ENCODE data around the gene SHTN1.

SHTN1 gene

DNA sequence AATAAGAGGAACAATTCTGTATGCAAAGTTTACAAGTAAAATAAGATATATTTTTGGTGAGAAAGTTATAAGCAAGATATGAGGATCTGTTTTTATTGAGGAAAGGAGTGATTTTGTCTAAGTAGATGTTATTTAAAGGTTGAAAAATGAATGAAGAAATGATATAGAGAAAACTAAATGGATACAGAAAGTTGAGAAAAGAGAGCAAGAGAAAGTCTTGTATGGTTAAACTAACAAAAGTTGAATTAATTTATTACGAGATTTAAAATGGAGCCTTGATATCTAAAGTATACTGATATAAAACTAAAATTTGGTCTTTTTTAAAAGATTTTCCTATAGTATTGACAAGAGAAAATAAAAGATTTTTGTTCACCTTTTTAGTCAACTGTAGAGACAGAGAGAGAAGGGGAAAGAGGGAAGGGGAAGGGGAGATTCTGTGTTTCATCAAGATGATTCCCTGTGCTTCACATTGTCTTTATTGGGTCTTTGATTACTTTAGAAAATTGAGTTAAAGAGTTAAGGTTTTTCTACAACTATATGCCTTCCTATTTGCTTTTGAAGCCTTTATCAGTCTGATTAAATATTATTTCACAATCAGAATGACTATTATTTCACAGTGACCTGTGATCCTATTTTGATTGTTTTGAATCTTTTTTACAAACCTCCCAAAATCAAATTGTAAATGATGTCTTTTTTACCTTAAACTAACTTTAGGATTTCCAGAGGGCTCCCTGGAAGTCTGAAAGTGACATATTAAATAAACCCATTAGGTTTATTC, 10.7 kb downstream of the SHTN1 start:
- H3K27me3 Mint-ChIP-seq, result peaks cover 3% of the 10 kb centered on the region
- no peak overlapping the region for H3K4me3 Mint-ChIP-seq
- DNase-seq, result no peak
- no peaks in the 10 kb centered on the region for H3K36me3 Mint-ChIP-seq
- no peaks in the 10 kb centered on the region for H3K4me1 Mint-ChIP-seq
- H3K27ac Mint-ChIP-seq, result no peak overlapping the region
- H3K9me3 Mint-ChIP-seq, result no peaks in the 10 kb centered on the region
- CTCF ChIA-PET, result no interaction called here

DNA sequence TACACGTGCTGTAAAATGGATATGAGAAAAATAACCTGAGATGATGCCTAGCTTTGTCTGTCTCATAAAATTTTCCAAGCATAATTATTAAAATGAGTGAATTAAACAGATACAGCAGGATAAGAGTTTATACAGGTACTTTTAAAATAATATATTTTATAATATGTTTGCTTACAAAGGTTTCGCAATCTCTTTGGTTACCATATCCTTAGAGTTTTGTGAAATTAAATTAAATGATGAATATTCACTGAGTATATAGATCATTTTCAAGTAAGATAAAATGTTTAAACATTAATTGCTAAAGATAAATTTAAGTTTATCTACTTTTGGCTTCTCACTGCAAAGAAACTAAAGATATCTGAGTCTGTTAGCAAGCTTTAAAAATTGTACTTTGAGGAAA, 11.4 kb downstream of the SHTN1 start:
- Mint-ChIP-seq H3K4me1 (no peaks in the 10 kb centered on the region), H3K9me3 (no peaks in the 10 kb centered on the region), H3K27ac (no peak overlapping the region), H3K27me3 (peaks cover 3% of the 10 kb centered on the region), H3K4me3 (no peak overlapping the region), H3K36me3 (no peaks in the 10 kb centered on the region)
- no peak for DNase-seq
- CTCF ChIA-PET, result no interaction called here

GRCh38 chr10:116992183-116992582, 12.8 kb downstream of the SHTN1 start:
- no peaks in the 10 kb centered on the region for H3K36me3 Mint-ChIP-seq
- no peak for DNase-seq
- CTCF ChIA-PET, result no interaction called here
- H3K4me1 Mint-ChIP-seq, result no peaks in the 10 kb centered on the region
- no peak overlapping the region for H3K27ac Mint-ChIP-seq
- H3K4me3 Mint-ChIP-seq, result no peak overlapping the region
- H3K9me3 Mint-ChIP-seq, result no peaks in the 10 kb centered on the region
- H3K27me3 Mint-ChIP-seq, result peaks cover 3% of the 10 kb centered on the region

- Mint-ChIP-seq H3K4me1 (no peaks in the 10 kb centered on the region), H3K9me3 (no peaks in the 10 kb centered on the region), H3K27me3 (peaks cover 3% of the 10 kb centered on the region), H3K27ac (no peak overlapping the region), H3K4me3 (no peak overlapping the region), H3K36me3 (no peaks in the 10 kb centered on the region)
- DNase-seq, result no peak
- CTCF ChIA-PET, result no interaction called here
Measured at GRCh38 chr10:116990276-116990800, 14.6 kb downstream of the SHTN1 start.

DNA sequence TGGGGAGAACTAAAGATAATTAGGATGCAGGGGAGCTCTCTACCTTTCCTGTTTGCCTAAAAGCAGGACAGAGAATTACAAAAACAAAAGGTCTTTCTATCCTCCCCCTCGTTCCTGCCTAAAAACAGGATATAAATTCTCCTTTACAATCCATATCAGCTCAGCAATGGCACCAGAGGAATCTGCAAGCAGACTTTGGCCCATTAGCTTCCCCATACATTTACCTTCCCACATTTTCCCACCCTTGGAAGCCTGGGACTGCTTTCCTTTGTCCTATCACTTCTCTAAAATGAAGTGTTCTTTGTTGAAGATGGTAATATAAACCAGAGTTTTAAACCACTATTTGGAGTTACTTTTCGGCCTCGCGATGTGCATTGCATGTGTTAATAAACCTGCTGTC, 15.5 kb downstream of the SHTN1 start:
- Mint-ChIP-seq H3K27ac (no peak overlapping the region), H3K9me3 (no peaks in the 10 kb centered on the region), H3K27me3 (peaks cover 3% of the 10 kb centered on the region), H3K4me1 (no peaks in the 10 kb centered on the region), H3K4me3 (no peak overlapping the region), H3K36me3 (no peaks in the 10 kb centered on the region)
- CTCF ChIA-PET, result no interaction called here
- no peak for DNase-seq

- Mint-ChIP-seq H3K9me3 (no peaks in the 10 kb centered on the region), H3K4me3 (no peak overlapping the region), H3K4me1 (no peaks in the 10 kb centered on the region), H3K27me3 (peaks cover 3% of the 10 kb centered on the region), H3K36me3 (no peaks in the 10 kb centered on the region), H3K27ac (no peak overlapping the region)
- DNase-seq, result no peak
- CTCF ChIA-PET, result no interaction called here
Measured at GRCh38 chr10:116988311-116988710, 16.7 kb downstream of the SHTN1 start.

DNA sequence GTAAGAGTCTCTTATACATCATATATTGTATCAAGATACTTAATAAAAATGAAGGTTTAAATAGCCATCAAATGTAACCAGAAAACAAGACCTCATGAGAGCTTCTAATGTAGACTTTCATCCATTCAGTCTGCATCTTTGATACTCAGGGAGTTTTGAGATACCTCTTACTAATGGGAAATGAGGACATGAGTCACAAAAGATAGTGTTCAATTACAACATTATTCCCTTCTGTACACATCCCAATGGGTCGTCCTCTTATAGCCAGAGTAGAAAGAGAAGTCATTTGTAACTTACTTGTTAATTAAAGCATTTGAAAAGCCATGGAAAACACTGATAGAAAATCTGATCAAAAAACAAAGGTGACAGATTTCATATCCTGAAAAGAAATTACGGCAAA, 19.4 kb downstream of the SHTN1 start:
- Mint-ChIP-seq H3K9me3 (no peaks in the 10 kb centered on the region), H3K4me3 (no peak overlapping the region), H3K4me1 (no peaks in the 10 kb centered on the region), H3K36me3 (no peaks in the 10 kb centered on the region), H3K27me3 (peaks cover under 1% of the 10 kb centered on the region), H3K27ac (no peak overlapping the region)
- CTCF ChIA-PET, result no interaction called here
- DNase-seq, result no peak

DNA sequence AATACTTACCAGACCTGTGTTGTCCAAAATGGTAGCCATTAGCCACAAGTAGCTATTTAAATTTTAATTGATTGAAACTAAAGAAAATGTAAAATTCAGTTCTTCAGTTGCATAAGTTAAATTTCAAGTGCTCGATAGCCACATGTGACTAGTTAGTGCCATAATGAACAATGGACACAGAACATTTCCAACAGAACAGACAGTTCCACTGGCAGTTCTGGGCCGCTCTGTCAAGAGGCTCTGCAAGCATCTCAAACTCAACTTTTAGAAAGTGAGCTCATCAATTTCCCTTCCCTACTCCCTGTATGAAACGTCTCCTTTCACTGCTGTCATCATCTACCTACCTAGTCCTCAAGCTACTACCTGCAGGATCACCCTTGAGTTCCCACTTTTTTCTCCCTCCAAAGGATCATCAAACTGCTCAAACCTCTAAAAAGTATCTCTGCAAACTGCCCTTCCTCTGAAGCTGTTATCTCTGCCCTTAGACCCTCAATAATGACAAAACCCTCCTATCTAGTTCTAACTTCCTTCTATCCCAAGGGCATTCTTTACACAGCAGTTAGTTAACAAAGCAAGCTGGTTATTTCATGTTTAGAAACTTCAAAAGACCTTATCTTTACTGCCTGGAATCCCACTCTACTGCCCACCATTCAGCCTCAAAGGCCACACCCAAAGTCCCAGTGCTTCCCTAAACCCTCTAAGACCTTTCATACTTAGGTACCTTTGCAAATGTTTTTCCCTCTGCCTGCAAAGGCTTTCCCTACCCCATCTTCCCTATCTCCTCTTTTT, 20.6 kb downstream of the SHTN1 start:
- no peaks in the 10 kb centered on the region for H3K27me3 Mint-ChIP-seq
- no peak overlapping the region for H3K4me3 Mint-ChIP-seq
- H3K27ac Mint-ChIP-seq, result no peak overlapping the region
- H3K36me3 Mint-ChIP-seq, result no peaks in the 10 kb centered on the region
- no peaks in the 10 kb centered on the region for H3K4me1 Mint-ChIP-seq
- H3K9me3 Mint-ChIP-seq, result no peaks in the 10 kb centered on the region
- no peak for DNase-seq
- CTCF ChIA-PET, result no interaction called here

GRCh38 chr10:116980041-116980440, 24.9 kb downstream of the SHTN1 start:
- H3K4me1 Mint-ChIP-seq, result no peaks in the 10 kb centered on the region
- H3K36me3 Mint-ChIP-seq, result no peaks in the 10 kb centered on the region
- H3K4me3 Mint-ChIP-seq, result no peak overlapping the region
- no peaks in the 10 kb centered on the region for H3K27me3 Mint-ChIP-seq
- no peak overlapping the region for H3K27ac Mint-ChIP-seq
- DNase-seq, result no peak
- no peaks in the 10 kb centered on the region for H3K9me3 Mint-ChIP-seq
- CTCF ChIA-PET, result no interaction called here

DNA sequence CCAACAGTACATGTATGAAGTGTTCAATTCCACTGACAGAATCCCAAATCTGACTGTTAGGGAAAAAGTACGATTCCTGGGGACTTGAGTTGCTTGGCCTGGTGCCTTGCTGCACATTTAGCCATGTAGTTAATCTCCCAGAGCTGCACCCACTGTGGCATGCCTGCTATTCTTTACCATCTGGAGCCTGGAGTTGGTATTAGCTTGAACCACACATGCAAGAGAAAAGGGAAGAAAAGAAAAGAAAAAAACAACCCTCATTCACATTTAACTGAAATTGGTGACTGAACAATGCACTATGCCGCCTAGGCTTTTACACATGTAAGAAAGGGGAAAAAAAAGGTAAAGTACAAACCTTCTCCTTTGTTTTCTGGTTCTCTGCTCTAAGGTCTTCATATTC, 26.1 kb downstream of the SHTN1 start:
- DNase-seq, result no peak
- H3K9me3 Mint-ChIP-seq, result no peaks in the 10 kb centered on the region
- H3K4me1 Mint-ChIP-seq, result no peaks in the 10 kb centered on the region
- H3K36me3 Mint-ChIP-seq, result no peaks in the 10 kb centered on the region
- H3K27ac Mint-ChIP-seq, result no peak overlapping the region
- no peak overlapping the region for H3K4me3 Mint-ChIP-seq
- no peaks in the 10 kb centered on the region for H3K27me3 Mint-ChIP-seq
- CTCF ChIA-PET, result no interaction called here

DNA sequence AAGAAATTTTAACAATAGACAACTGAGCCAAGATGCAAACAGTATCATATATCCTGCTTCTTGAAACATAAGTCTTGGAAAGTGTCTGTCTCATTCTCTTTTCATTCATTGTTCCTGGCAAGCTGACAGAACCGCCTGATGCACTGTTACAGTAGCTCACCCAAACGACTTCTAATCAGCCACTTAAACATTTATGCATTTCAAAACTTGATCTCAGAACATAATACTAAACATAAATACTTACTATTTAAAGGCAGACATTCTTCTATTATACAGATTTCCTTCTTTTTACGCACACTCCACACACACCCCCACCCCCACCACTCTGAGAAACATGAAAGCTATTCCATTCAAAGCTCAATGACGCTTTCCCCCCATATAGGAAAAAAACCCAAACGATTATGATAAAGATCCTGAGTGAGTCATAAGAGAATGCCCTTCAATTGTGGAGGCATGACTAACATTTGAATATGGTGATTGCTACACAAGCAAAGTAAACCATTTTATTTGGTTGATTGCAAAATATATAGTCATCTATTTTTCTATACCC, 30.5 kb downstream of the SHTN1 start:
- DNase-seq, result no peak
- no peak overlapping the region for H3K27ac Mint-ChIP-seq
- no peaks in the 10 kb centered on the region for H3K27me3 Mint-ChIP-seq
- H3K36me3 Mint-ChIP-seq, result no peaks in the 10 kb centered on the region
- H3K4me1 Mint-ChIP-seq, result no peaks in the 10 kb centered on the region
- no peaks in the 10 kb centered on the region for H3K9me3 Mint-ChIP-seq
- H3K4me3 Mint-ChIP-seq, result no peak overlapping the region
- CTCF ChIA-PET, result no interaction called here

DNA sequence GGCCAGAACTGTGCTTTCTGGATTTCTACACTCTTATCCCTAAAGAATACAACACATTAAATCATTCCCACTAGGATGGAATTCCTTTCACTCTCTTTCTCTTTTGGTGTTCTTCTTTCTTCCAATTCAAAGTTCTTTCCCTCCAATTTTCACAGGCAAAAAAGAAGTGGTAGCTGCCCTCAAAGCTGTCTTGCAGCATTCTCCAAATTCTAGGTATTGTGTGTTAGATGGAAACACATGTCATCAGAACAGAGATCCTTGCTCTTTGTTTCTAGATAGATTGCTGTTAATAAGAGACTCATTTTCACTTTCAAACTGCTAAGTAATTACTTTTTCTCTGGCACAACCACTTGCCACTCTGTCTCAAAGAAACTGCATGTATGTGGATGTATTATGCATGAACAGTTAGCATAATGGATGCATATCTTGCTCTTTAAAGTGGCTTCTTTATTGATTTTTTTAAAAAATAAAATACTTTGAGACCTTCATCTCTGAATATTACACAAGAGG, 31.0 kb downstream of the SHTN1 start:
- CTCF ChIA-PET, result no interaction called here
- no peak overlapping the region for H3K27ac Mint-ChIP-seq
- no peaks in the 10 kb centered on the region for H3K9me3 Mint-ChIP-seq
- no peak for DNase-seq
- no peaks in the 10 kb centered on the region for H3K27me3 Mint-ChIP-seq
- H3K4me1 Mint-ChIP-seq, result no peaks in the 10 kb centered on the region
- no peak overlapping the region for H3K4me3 Mint-ChIP-seq
- H3K36me3 Mint-ChIP-seq, result no peaks in the 10 kb centered on the region

DNA sequence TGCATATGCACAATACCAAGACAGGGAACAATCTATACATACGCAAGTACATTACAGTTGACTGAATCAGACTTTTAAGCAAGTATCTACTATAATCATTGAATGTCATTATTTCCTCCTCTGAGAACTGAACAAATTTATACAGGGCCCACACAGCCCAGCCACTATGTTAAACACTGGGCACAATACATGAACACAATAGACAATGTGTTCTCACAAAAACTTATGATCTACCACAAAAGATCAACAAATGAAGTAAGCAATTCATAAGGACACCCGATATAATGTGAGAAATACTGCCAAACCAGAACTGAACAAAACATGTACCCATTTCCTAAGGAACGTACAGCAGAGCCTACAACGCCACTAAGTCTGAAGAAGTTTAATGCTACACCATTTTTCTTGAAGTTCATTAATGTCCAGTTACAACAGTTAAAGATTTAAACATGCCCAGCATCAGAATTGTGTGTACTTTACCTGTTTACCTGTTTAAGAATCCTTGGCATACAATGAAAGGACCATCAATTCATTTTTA, 31.5 kb downstream of the SHTN1 start:
- Mint-ChIP-seq H3K27ac (no peak overlapping the region), H3K4me1 (no peaks in the 10 kb centered on the region), H3K9me3 (no peaks in the 10 kb centered on the region), H3K36me3 (no peaks in the 10 kb centered on the region), H3K4me3 (no peak overlapping the region), H3K27me3 (no peaks in the 10 kb centered on the region)
- DNase-seq, result no peak
- CTCF ChIA-PET, result no interaction called here

GRCh38 chr10:116972131-116972530, 32.9 kb downstream of the SHTN1 start:
- DNase-seq, result no peak
- no peak overlapping the region for H3K4me3 Mint-ChIP-seq
- H3K27me3 Mint-ChIP-seq, result no peaks in the 10 kb centered on the region
- H3K4me1 Mint-ChIP-seq, result no peaks in the 10 kb centered on the region
- H3K36me3 Mint-ChIP-seq, result no peaks in the 10 kb centered on the region
- no peak overlapping the region for H3K27ac Mint-ChIP-seq
- CTCF ChIA-PET, result no interaction called here
- H3K9me3 Mint-ChIP-seq, result no peaks in the 10 kb centered on the region
